Peyer's patch (tissue), 4 donors: Measurements from ENCODE around the gene RBP5.

ENCODE experiments used
- CTCF ChIP-seq, 6 experiments: fragments of 450-650 bp in 4 of 6; fragments of 200-600 bp in 2 of 6; sonication (generic) in 1 of 6; IDR thresholded peaks; one replicate each; pipeline ENCODE4 v1.5.1; 2017 to 2019; ENCODE audit warnings: antibody characterized with exemption in 6 of 6, mild to moderate bottlenecking in 3 of 6, moderate library complexity in 1 of 6
- POLR2A ChIP-seq, 2 donors: fragments of 450-650 bp; IDR thresholded peaks; one replicate each; pipeline ENCODE4 v1.5.1; 2017; ENCODE audit warnings: antibody characterized with exemption in 2 of 2, mild to moderate bottlenecking in 2 of 2, moderate library complexity in 2 of 2

- TF ChIP-seq POLR2A (IDR thresholded peaks at IDR 0.05) (no peak), CTCF (IDR thresholded peaks at IDR 0.05) (no peak)
These were observed 13.8 kb downstream of the RBP5 start for GRCh38 chr12:7114851-7115250.
